Peyer's patch (tissue), 4 donors: ENCODE results near the gene ASGR1. TPM values are rescaled to one million over a fixed set of nuclear protein-coding genes. Genes with fewer than 3 reads are reported as not detected.
"Not testable (repeated sequence)": the region's sequence is repeated elsewhere in the genome, so short reads cannot be mapped to it uniquely, and the experiment has no call there.

Experiments
- DNase-seq, 3 donors: peaks; one replicate each; pipeline ENCODE4 v3.0.0-alpha.2; 2017 to 2019
- H3K27ac ChIP-seq, 4 donors: fragments of 200-600 bp; sonication (generic); one replicate each; pipeline ENCODE4 v1.5.1; 2016 to 2019
- H3K27me3 ChIP-seq, 2 donors: fragments of 200-600 bp; sonication (generic); one replicate each; pipeline ENCODE4 v1.5.1; 2019
- H3K36me3 ChIP-seq, 3 donors: fragments of 200-600 bp; sonication (generic); one replicate each; pipeline ENCODE4 v1.5.1; 2016 to 2019
- H3K4me1 ChIP-seq, 4 donors: fragments of 200-600 bp; sonication (generic); one replicate each; pipeline ENCODE4 v1.5.1; 2016 to 2019
- H3K4me3 ChIP-seq, 4 donors: fragments of 200-600 bp; sonication (generic); 1 replicate in 3 of 4; 2 replicates in 1 of 4; pipeline ENCODE4 v1.5.1; 2016 to 2019; ENCODE audit warnings: mild to moderate bottlenecking in 1 of 4
- H3K9me3 ChIP-seq, 4 donors: fragments of 200-600 bp; sonication (generic); one replicate each; pipeline ENCODE4 v1.5.1; 2016 to 2019; ENCODE audit warnings: mild to moderate bottlenecking in 1 of 4
- CTCF ChIP-seq, 6 experiments: fragments of 450-650 bp in 4 of 6; fragments of 200-600 bp in 2 of 6; sonication (generic) in 1 of 6; IDR thresholded peaks; one replicate each; pipeline ENCODE4 v1.5.1; 2017 to 2019; ENCODE audit warnings: antibody characterized with exemption in 6 of 6, mild to moderate bottlenecking in 3 of 6, moderate library complexity in 1 of 6
- POLR2A ChIP-seq, 2 donors: fragments of 450-650 bp; IDR thresholded peaks; one replicate each; pipeline ENCODE4 v1.5.1; 2017; ENCODE audit warnings: antibody characterized with exemption in 2 of 2, mild to moderate bottlenecking in 2 of 2, moderate library complexity in 2 of 2
- total RNA-seq, 4 donors: library from RNA; depleted of rRNA; stranded (reverse); fragments of >200 nt; gene quantifications; one replicate each; pipeline ENCODE4 v1.1.0, GENCODE V29; 2016

Gene ASGR1
- total RNA-seq, 4 donors from 2014 or later, result 0.88 to 2.5 (median 0.94) TPM; not detected in 1

GRCh38 chr17:7190276-7190917, 11.2 kb upstream of the ASGR1 start:
- no peak for TF ChIP-seq POLR2A (IDR thresholded peaks at IDR 0.05)
- no peak for TF ChIP-seq CTCF (IDR thresholded peaks at IDR 0.05)
- no peak for DNase-seq
- Histone ChIP-seq H3K4me3 (no peak overlapping the region), H3K9me3 (no peaks in the 10 kb centered on the region), H3K36me3 (peaks cover 0 to 6% (median 0%) of the 10 kb centered on the region in 3 donors), H3K27ac (no peak overlapping the region), H3K27me3 (no peaks in the 10 kb centered on the region), H3K4me1 (no peaks in the 10 kb centered on the region)

- Histone ChIP-seq H3K27ac (no peak overlapping the region), H3K27me3 (no peaks in the 10 kb centered on the region), H3K36me3 (no peaks in the 10 kb centered on the region), H3K4me1 (no peaks in the 10 kb centered on the region), H3K4me3 (no peak overlapping the region), H3K9me3 (no peaks in the 10 kb centered on the region)
- TF ChIP-seq CTCF (IDR thresholded peaks at IDR 0.05) (no peak), POLR2A (IDR thresholded peaks at IDR 0.05) (no peak)
- no peak for DNase-seq
Measured at GRCh38 chr17:7186241-7186640, 7.1 kb upstream of the ASGR1 start.

GRCh38 chr17:7184647-7185046, 5.5 kb upstream of the ASGR1 start:
- no peak overlapping the region for H3K27ac ChIP-seq
- H3K36me3 ChIP-seq, result no peaks in the 10 kb centered on the region
- no peaks in the 10 kb centered on the region for H3K9me3 ChIP-seq
- H3K27me3 ChIP-seq, result no peaks in the 10 kb centered on the region
- no peak for DNase-seq
- H3K4me3 ChIP-seq, result no peak overlapping the region
- TF ChIP-seq CTCF (IDR thresholded peaks at IDR 0.05) (no peak), POLR2A (IDR thresholded peaks at IDR 0.05) (no peak)
- no peaks in the 10 kb centered on the region for H3K4me1 ChIP-seq

- Histone ChIP-seq H3K27me3 (no peaks in the 10 kb centered on the region), H3K27ac (no peak overlapping the region), H3K4me3 (no peak overlapping the region), H3K4me1 (no peaks in the 10 kb centered on the region), H3K9me3 (no peaks in the 10 kb centered on the region), H3K36me3 (no peaks in the 10 kb centered on the region)
- peak in 1 of 3 donors; percentile 71 for DNase-seq
- TF ChIP-seq POLR2A (IDR thresholded peaks at IDR 0.05) (no peak), CTCF (IDR thresholded peaks at IDR 0.05) (no peak)
Measured at GRCh38 chr17:7184091-7184488, 4.9 kb upstream of the ASGR1 start.

- DNase-seq, result no peak
- Histone ChIP-seq H3K27ac (no peak overlapping the region), H3K4me3 (no peak overlapping the region), H3K4me1 (no peaks in the 10 kb centered on the region), H3K9me3 (no peaks in the 10 kb centered on the region), H3K27me3 (no peaks in the 10 kb centered on the region), H3K36me3 (no peaks in the 10 kb centered on the region)
- TF ChIP-seq POLR2A (IDR thresholded peaks at IDR 0.05) (no peak), CTCF (IDR thresholded peaks at IDR 0.05) (no peak)
Measured at GRCh38 chr17:7183433-7184090, 4.4 kb upstream of the ASGR1 start.

- H3K36me3 ChIP-seq, H3K27ac ChIP-seq, DNase-seq, H3K4me3 ChIP-seq, H3K27me3 ChIP-seq, H3K9me3 ChIP-seq: not testable (repeated sequence)
- H3K4me1 ChIP-seq, result peaks cover 0 to 12% (median 9%) of the 10 kb centered on the region in 4 donors
Measured at GRCh38 chr17:7182101-7182500, 2.9 kb upstream of the ASGR1 start.
